ENCODE measurements around the gene NAALADL2.
"Not testable (repeated sequence)": the region's sequence is repeated elsewhere in the genome, so short reads cannot be mapped to it uniquely, and the experiment has no call there.

The NAALADL2 gene

GRCh38 chr3:175082631-175083030 is 223.5 kb downstream of the NAALADL2 start:
- no peak for DNase-seq

GRCh38 chr3:175087128-175087527 is 228.0 kb downstream of the NAALADL2 start:
- DNase-seq: not testable (repeated sequence)

GRCh38 chr3:175088766-175089380 is 229.7 kb downstream of the NAALADL2 start:
- DNase-seq: no peak

GRCh38 chr3:175091426-175092114 is 232.4 kb downstream of the NAALADL2 start:
- no peak for DNase-seq

- no peak for DNase-seq
Measured at GRCh38 chr3:175093748-175094147, 234.6 kb downstream of the NAALADL2 start.

- DNase-seq: no peak
Measured at GRCh38 chr3:175094344-175094743, 235.2 kb downstream of the NAALADL2 start.

- no peak for DNase-seq
Measured at GRCh38 chr3:175098644-175099043, 239.5 kb downstream of the NAALADL2 start.

- no peak for DNase-seq
Measured at GRCh38 chr3:175102161-175102560, 243.0 kb downstream of the NAALADL2 start.

- DNase-seq: no peak
Measured at GRCh38 chr3:175103298-175103697, 244.2 kb downstream of the NAALADL2 start.

- DNase-seq: no peak
Measured at GRCh38 chr3:175105066-175105465, 245.9 kb downstream of the NAALADL2 start.

GRCh38 chr3:175107231-175107630 is 248.1 kb downstream of the NAALADL2 start:
- no peak for DNase-seq

GRCh38 chr3:175107995-175108394 is 248.9 kb downstream of the NAALADL2 start:
- no peak for DNase-seq

- DNase-seq: no peak
Measured at GRCh38 chr3:175108613-175109151, 249.5 kb downstream of the NAALADL2 start.

GRCh38 chr3:175111036-175111435 is 251.9 kb downstream of the NAALADL2 start:
- DNase-seq: no peak

- no peak for DNase-seq
Measured at GRCh38 chr3:175118382-175118941, 259.3 kb downstream of the NAALADL2 start.

GRCh38 chr3:175121225-175121624 is 262.1 kb downstream of the NAALADL2 start:
- no peak for DNase-seq

- no peak for DNase-seq
Measured at GRCh38 chr3:175127075-175127662, 268.0 kb downstream of the NAALADL2 start.

GRCh38 chr3:175129126-175129525 is 270.0 kb downstream of the NAALADL2 start:
- no peak for DNase-seq

- no peak for DNase-seq
Measured at GRCh38 chr3:175129571-175129970, 270.4 kb downstream of the NAALADL2 start.

- DNase-seq: not testable (repeated sequence)
Measured at GRCh38 chr3:175131866-175132265, 272.7 kb downstream of the NAALADL2 start.

- not testable (repeated sequence) for DNase-seq
Measured at GRCh38 chr3:175132706-175133105, 273.6 kb downstream of the NAALADL2 start.

- no peak for DNase-seq
Measured at GRCh38 chr3:175144368-175144767, 285.2 kb downstream of the NAALADL2 start.

- no peak for DNase-seq
Measured at GRCh38 chr3:175146258-175146657, 287.1 kb downstream of the NAALADL2 start.

- DNase-seq: no peak
Measured at GRCh38 chr3:175149675-175150074, 290.5 kb downstream of the NAALADL2 start.

Measured in kidney glomerular epithelial cell (primary cell).